H9 (cell line): ENCODE data around the gene BPGM. TPM values are rescaled to one million over a fixed set of nuclear protein-coding genes. Genes with fewer than 3 reads are reported as not detected.

Experiments used
- DNase-seq: peaks from one replicate; pipeline ENCODE4 v3.0.0-alpha.2; 2017
- H2AFZ ChIP-seq: one replicate; pipeline ENCODE4 v1.6.1; 2013; ENCODE audit warnings: mild to moderate bottlenecking, low read length, control low read depth, moderate library complexity
- H2AK5ac ChIP-seq: 2 replicates; pipeline ENCODE4 v1.6.1; 2013; ENCODE audit warnings: low read length, control low read depth, mixed read lengths; ENCODE audit not compliant: insufficient read length
- H2BK120ac ChIP-seq: one replicate; pipeline ENCODE4 v1.6.1; 2013; ENCODE audit warnings: low read depth, mild to moderate bottlenecking, low read length, control low read depth, inconsistent platforms; ENCODE audit not compliant: poor library complexity, severe bottlenecking
- H2BK12ac ChIP-seq: 2 replicates; pipeline ENCODE4 v1.6.1; 2013; ENCODE audit warnings: low read length, control low read depth, mixed read lengths, low read depth; ENCODE audit not compliant: insufficient read length
- H2BK15ac ChIP-seq: 2 replicates; pipeline ENCODE4 v1.6.1; 2013; ENCODE audit warnings: low read depth, low read length, control low read depth
- H2BK20ac ChIP-seq: one replicate; pipeline ENCODE4 v1.6.1; 2013; ENCODE audit warnings: low read depth, mild to moderate bottlenecking, low read length, control low read depth, inconsistent platforms; ENCODE audit not compliant: poor library complexity, severe bottlenecking
- H2BK5ac ChIP-seq: 2 replicates; pipeline ENCODE4 v1.6.1; 2013; ENCODE audit warnings: low read length, control low read depth, mixed read lengths; ENCODE audit not compliant: insufficient read length
- H3K14ac ChIP-seq: 2 replicates; pipeline ENCODE4 v1.6.1; 2013; ENCODE audit warnings: low read length, control low read depth; ENCODE audit not compliant: insufficient read depth
- H3K18ac ChIP-seq: 2 replicates; pipeline ENCODE4 v1.6.1; 2013; ENCODE audit warnings: low read depth, mild to moderate bottlenecking, mixed read lengths, low read length, control low read depth; ENCODE audit not compliant: insufficient read length
- H3K23ac ChIP-seq: 2 replicates; pipeline ENCODE4 v1.6.1; 2013; ENCODE audit warnings: low read length, control low read depth, mixed read lengths, low read depth; ENCODE audit not compliant: insufficient read length
- H3K23me2 ChIP-seq: 2 replicates; pipeline ENCODE4 v1.6.1; 2013; ENCODE audit warnings: low read depth, mild to moderate bottlenecking, mixed read lengths, low read length, control low read depth; ENCODE audit not compliant: insufficient read length, poor library complexity, severe bottlenecking
- H3K27ac ChIP-seq: 2 replicates; pipeline ENCODE4 v1.5.1; 2013; ENCODE audit warnings: low read length, control low read depth, mixed read lengths, low read depth; ENCODE audit not compliant: insufficient read length
- H3K27me3 ChIP-seq: 2 replicates; pipeline ENCODE4 v1.6.1; 2013; ENCODE audit warnings: low read length, control low read depth, inconsistent platforms; ENCODE audit not compliant: insufficient read depth
- H3K4ac ChIP-seq: 2 replicates; pipeline ENCODE4 v1.6.1; 2013; ENCODE audit warnings: low read depth, mild to moderate bottlenecking, control low read depth, inconsistent platforms, low read length, moderate library complexity
- H3K4me1 ChIP-seq: 2 replicates; pipeline ENCODE4 v1.6.1; 2013; ENCODE audit warnings: low read length, control low read depth, inconsistent platforms; ENCODE audit not compliant: insufficient read depth
- H3K4me2 ChIP-seq: 2 replicates; pipeline ENCODE4 v1.6.1; 2013; ENCODE audit warnings: low read length, control low read depth, mixed read lengths; ENCODE audit not compliant: insufficient read length, insufficient read depth
- H3K56ac ChIP-seq: 2 replicates; pipeline ENCODE4 v1.6.1; 2013; ENCODE audit warnings: low read depth, mild to moderate bottlenecking, mixed read lengths, low read length, control low read depth; ENCODE audit not compliant: insufficient read length
- H3K79me1 ChIP-seq: 2 replicates; pipeline ENCODE4 v1.6.1; 2013; ENCODE audit warnings: low read depth, mild to moderate bottlenecking, moderate library complexity, low read length, control low read depth, inconsistent platforms; ENCODE audit not compliant: insufficient read depth, poor library complexity, severe bottlenecking
- H3K79me2 ChIP-seq: 2 replicates; pipeline ENCODE4 v1.6.1; 2013; ENCODE audit warnings: low read length, control low read depth, inconsistent platforms; ENCODE audit not compliant: insufficient read depth
- H3K9ac ChIP-seq: 2 replicates; pipeline ENCODE4 v1.6.1; 2013; ENCODE audit warnings: low read length, control low read depth, mixed read lengths; ENCODE audit not compliant: insufficient read length; ENCODE audit errors: extremely low read depth
- H3K9me3 ChIP-seq: one replicate; pipeline ENCODE4 v1.6.1; 2013; ENCODE audit warnings: low read depth, low read length, inconsistent platforms; ENCODE audit not compliant: control insufficient read depth
- H3T11ph ChIP-seq: one replicate; pipeline ENCODE4 v1.6.1; 2013; ENCODE audit warnings: mild to moderate bottlenecking, low read length, control low read depth, inconsistent platforms
- H4K20me1 ChIP-seq: one replicate; pipeline ENCODE4 v1.6.1; 2013; ENCODE audit not compliant: control insufficient read depth, insufficient read length, insufficient read depth
- H4K5ac ChIP-seq: 2 replicates; pipeline ENCODE4 v1.6.1; 2013; ENCODE audit warnings: low read depth, mild to moderate bottlenecking, mixed read lengths, low read length, control low read depth; ENCODE audit not compliant: insufficient read length
- H4K8ac ChIP-seq: replicated peaks from 2 replicates; pipeline ENCODE4 v1.6.1; 2013; ENCODE audit warnings: low read length, control low read depth, mixed read lengths, low read depth; ENCODE audit not compliant: insufficient read length
- H4K91ac ChIP-seq: 2 replicates; pipeline ENCODE4 v1.6.1; 2013; ENCODE audit warnings: low read depth, mild to moderate bottlenecking, moderate library complexity, mixed read lengths, low read length, control low read depth; ENCODE audit not compliant: insufficient read length
- H3K27ac Mint-ChIP-seq, 3 experiments: 2 replicates in 2 of 3; 3 replicates in 1 of 3; pipeline ENCODE4 v1.8.0; 2020 to 2021; ENCODE audit warnings: mixed read lengths in 3 of 3, mild to moderate bottlenecking in 1 of 3, moderate library complexity in 1 of 3
- H3K27me3 Mint-ChIP-seq: 2 replicates; pipeline ENCODE4 v1.8.0; 2021; ENCODE audit warnings: low read depth, mild to moderate bottlenecking, moderate library complexity, mixed read lengths
- H3K36me3 Mint-ChIP-seq, 3 experiments: 2 replicates in 2 of 3; 3 replicates in 1 of 3; pipeline ENCODE4 v1.8.0; 2020 to 2021; ENCODE audit warnings: low read depth in 3 of 3, mixed read lengths in 3 of 3; ENCODE audit not compliant: insufficient read depth in 1 of 3
- H3K4me1 Mint-ChIP-seq, 2 experiments: 2 replicates each; pipeline ENCODE4 v1.8.0; 2020; ENCODE audit warnings: mixed read lengths in 2 of 2
- H3K4me3 Mint-ChIP-seq, 2 experiments: 2 replicates in 1 of 2; 3 replicates in 1 of 2; pipeline ENCODE4 v1.8.0; 2020 to 2021; ENCODE audit warnings: mild to moderate bottlenecking in 2 of 2, mixed read lengths in 2 of 2, moderate library complexity in 1 of 2
- H3K9me3 Mint-ChIP-seq, 2 experiments: 2 replicates in 1 of 2; 3 replicates in 1 of 2; pipeline ENCODE4 v1.8.0; 2020; ENCODE audit warnings: mild to moderate bottlenecking in 2 of 2, mixed read lengths in 2 of 2, moderate library complexity in 1 of 2
- WGBS: extraction: QIAGEN DNeasy Blood & Tissue Kit; methylation state at CpG from one replicate; pipeline ENCODE4 v1.1.7; 2013; ENCODE audit warnings: missing lambda C conversion rate, low lambda C conversion rate, mixed read lengths; ENCODE audit not compliant: insufficient read length; ENCODE audit errors: extremely low coverage; 5-methylcytosine and 5-hydroxymethylcytosine counted together
- total RNA-seq: library from RNA; stranded (reverse); gene quantifications from 2 replicates; pipeline ENCODE4 v1.2.1, GENCODE V29; 2021
- TF ChIP-seq, protein P1 (sequence below): fragments of 200-600 bp; sonication (generic); conservative IDR thresholded peaks from 3 replicates; pipeline ENCODE4 v1.8.0; 2021; ENCODE audit warnings: antibody characterized with exemption, mild to moderate bottlenecking

BPGM gene
- total RNA-seq, 1 experiment from 2014 or later: 14.4 TPM

DNA sequence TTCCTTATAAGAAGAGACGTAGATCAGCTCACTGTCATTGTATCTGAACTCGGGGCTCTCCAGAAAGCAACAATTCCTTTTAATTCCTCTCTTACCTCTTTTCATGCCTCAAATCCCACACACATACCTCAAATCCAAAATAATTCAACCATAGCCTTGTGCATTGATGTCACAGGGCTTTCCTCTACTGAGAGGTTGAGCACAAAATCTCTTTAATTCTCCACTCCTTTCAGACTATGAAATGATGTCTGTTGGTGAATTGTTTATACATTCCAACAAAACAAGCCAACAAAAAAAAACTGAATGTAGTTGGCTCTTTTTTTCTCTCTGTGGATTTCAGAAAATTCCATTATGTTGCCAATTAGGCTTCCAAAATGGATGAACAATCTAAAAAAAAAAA lies 53.2 kb downstream of the BPGM start:
- Histone ChIP-seq H3K27me3 (no peaks in the 10 kb centered on the region), H3K56ac (no peak overlapping the region), H3K18ac (no peak overlapping the region), H3K9ac (no peak overlapping the region), H3K4me2 (no peak overlapping the region), H3K79me1 (no peaks in the 10 kb centered on the region), H3K23ac (no peak overlapping the region), H3K14ac (no peak overlapping the region), H2BK12ac (no peak overlapping the region), H3K9me3 (no peaks in the 10 kb centered on the region), H2BK120ac (no peak overlapping the region), H2AFZ (no peak overlapping the region), H2BK15ac (no peak overlapping the region), H2BK5ac (no peak overlapping the region), H3K23me2 (no peaks in the 10 kb centered on the region), H4K91ac (no peak overlapping the region), H3K79me2 (no peaks in the 10 kb centered on the region), H3T11ph (no peak overlapping the region), H4K20me1 (no peaks in the 10 kb centered on the region), H4K8ac (no peak overlapping the region), H3K27ac (no peak overlapping the region), H4K5ac (no peak overlapping the region), H3K4me1 (peaks cover 3% of the 10 kb centered on the region; the same call in 1 of the 2 replicates), H2BK20ac (no peak overlapping the region), H3K4ac (no peak overlapping the region), H2AK5ac (no peak overlapping the region)
- Mint-ChIP-seq H3K4me1 (peaks cover 27 to 30% of the 10 kb centered on the region in 2 experiments), H3K36me3 (no peaks in the 10 kb centered on the region), H3K4me3 (no peak overlapping the region), H3K27ac (no peak overlapping the region), H3K27me3 (no peaks in the 10 kb centered on the region; the same call in 1 of the 2 replicates), H3K9me3 (no peaks in the 10 kb centered on the region)
- WGBS: no CpG with 5 or more reads among the region's 2 CpGs
- TF ChIP-seq, protein P1, sequence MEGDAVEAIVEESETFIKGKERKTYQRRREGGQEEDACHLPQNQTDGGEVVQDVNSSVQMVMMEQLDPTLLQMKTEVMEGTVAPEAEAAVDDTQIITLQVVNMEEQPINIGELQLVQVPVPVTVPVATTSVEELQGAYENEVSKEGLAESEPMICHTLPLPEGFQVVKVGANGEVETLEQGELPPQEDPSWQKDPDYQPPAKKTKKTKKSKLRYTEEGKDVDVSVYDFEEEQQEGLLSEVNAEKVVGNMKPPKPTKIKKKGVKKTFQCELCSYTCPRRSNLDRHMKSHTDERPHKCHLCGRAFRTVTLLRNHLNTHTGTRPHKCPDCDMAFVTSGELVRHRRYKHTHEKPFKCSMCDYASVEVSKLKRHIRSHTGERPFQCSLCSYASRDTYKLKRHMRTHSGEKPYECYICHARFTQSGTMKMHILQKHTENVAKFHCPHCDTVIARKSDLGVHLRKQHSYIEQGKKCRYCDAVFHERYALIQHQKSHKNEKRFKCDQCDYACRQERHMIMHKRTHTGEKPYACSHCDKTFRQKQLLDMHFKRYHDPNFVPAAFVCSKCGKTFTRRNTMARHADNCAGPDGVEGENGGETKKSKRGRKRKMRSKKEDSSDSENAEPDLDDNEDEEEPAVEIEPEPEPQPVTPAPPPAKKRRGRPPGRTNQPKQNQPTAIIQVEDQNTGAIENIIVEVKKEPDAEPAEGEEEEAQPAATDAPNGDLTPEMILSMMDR: no peak
- DNase-seq: no peak
